GM21423 (cell line): ENCODE measurements around the gene BHLHA15.

ENCODE experiments used
- ATAC-seq: cut with Tn5 transposase; IDR thresholded peaks from one replicate; pipeline ENCODE4 v1.9.1; 2021; ENCODE audit warnings: mild to moderate bottlenecking, moderate library complexity; ENCODE audit not compliant: unreplicated experiment

BHLHA15 gene

GRCh38 chr7:98186452-98187137, 24.6 kb upstream of the BHLHA15 start:
- ATAC-seq: no peak

DNA sequence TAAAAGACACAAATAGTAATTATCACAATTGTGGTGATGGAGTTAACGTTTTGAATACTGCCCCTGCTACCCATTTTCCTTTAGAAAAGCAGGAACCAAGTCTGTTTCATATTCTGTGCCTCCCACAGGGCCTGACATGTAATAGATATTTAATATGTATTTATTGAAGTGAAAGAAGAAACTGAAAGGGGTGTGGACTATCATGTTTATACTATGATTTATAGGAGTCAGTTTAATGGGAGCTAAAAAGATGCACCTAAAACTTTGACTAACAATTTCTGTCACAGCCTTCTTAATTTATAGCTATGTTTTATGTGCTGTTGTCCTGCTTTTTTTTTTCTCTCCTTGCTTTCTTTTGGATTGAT, 24.1 kb upstream of the BHLHA15 start:
- ATAC-seq: no peak

- ATAC-seq: no peak
These were observed 21.7 kb upstream of the BHLHA15 start for GRCh38 chr7:98189559-98189958.

DNA sequence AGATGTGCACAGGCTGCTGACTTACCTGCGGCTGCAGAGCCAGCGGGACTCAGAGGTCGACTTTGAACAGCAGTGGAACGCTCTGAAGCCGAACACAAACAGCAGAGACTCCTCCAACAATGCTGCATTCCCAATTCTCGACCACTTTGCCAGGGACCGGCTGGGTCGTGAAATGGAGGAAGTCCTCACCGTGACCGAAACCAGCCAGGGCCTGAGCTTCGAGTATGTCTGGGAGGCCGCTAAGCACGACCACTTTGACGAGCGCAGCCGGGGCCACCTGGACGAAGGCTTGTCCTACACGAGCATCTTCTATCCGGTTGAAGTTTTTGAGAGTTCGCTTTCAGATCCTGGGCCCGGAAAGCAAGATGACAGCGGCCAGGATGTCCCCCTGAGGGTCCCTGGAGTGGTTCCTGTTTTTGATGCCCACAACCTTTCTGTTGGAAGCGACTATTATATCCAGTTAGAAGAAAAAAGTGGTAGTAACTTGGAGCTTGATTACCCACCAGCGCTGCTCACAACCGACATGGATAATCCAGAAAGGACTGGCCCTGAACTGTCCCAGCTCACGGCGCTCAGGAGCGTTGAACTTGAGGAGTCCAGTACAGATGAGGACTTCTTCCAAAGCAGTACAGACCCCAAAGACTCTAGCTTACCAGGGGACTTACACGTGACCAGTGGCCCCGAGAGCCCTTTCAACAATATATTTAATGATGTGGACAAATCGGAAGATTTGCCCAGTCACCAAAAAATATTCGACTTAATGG, 19.4 kb upstream of the BHLHA15 start:
- no peak for ATAC-seq

DNA sequence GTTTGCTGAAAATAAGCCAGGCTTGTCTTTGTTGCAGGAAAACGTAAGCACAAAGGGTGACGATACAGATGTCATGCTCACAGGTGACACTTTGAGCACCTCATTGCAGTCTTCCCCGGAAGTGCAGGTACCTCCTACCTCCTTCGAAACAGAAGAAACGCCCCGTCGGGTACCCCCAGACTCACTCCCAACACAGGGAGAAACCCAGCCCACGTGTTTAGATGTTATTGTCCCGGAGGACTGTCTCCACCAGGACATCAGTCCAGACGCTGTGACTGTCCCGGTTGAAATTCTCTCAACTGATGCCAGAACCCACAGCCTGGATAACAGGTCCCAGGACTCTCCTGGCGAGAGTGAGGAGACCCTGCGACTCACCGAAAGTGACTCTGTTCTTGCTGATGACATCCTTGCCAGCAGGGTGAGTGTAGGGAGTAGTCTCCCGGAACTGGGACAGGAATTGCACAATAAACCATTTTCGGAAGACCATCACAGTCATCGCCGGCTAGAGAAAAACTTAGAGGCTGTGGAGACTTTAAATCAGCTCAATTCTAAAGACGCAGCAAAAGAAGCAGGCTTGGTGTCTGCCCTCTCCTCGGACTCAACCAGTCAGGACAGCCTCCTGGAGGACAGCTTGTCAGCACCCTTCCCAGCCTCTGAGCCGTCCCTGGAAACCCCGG, 18.3 kb upstream of the BHLHA15 start:
- ATAC-seq: no peak

GRCh38 chr7:98193474-98194180, 17.6 kb upstream of the BHLHA15 start:
- no peak for ATAC-seq

DNA sequence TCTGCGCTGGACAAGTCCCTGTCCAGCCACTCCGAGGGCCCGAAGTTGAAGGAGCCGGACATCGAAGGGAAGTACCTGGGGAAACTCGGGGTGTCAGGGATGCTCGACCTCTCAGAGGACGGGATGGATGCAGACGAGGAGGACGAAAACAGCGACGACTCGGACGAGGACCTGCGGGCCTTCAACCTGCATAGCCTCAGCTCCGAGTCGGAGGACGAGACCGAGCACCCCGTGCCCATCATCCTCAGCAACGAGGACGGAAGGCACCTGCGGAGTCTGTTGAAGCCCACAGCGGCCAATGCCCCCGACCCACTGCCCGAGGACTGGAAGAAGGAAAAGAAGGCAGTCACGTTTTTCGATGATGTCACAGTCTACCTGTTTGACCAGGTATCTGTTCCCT, 17.1 kb upstream of the BHLHA15 start:
- no peak for ATAC-seq

GRCh38 chr7:98194672-98195457, 16.4 kb upstream of the BHLHA15 start:
- no peak for ATAC-seq

DNA sequence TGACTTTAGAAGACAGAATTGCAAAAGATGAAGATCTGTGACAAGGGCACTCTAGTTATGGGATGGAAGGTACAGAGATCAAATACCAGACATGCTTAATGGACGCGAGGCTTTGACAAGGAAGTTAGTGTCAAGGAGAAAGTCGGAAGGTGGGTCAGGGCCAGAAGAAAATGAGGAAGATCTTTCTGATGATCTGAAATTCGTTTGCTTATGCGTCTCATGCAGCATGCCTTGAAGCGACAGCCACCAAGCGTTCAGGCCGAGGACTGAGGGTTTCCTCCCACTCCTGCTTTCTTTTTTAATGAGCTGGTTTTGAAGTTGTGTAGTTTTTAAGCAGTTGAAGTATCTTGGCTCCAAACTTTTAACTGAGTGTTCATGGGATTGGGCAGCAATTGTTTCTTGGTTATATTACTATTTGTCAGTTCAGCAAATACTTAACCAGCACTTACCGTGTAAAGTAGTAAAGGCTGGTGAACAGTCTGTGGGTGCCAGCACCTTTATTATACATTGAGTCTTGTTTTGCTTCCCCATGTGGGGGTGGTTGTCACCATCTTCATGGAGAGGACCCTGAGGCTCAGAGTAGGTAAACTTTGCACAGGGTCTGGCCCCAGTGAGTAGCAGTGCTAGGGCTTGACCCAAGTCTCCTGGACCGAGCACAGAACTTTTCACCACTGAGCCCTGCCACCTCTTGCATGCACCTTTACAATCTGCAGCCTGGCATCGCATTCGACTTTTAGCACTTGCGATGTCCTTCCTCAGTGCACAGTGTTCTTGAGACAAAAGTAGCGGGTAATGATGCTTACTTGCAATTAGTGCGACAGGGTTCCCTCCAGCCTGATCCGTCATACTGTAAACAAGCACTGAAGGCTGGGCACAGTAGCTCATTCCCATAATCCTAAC, 14.3 kb upstream of the BHLHA15 start:
- ATAC-seq: no peak

DNA sequence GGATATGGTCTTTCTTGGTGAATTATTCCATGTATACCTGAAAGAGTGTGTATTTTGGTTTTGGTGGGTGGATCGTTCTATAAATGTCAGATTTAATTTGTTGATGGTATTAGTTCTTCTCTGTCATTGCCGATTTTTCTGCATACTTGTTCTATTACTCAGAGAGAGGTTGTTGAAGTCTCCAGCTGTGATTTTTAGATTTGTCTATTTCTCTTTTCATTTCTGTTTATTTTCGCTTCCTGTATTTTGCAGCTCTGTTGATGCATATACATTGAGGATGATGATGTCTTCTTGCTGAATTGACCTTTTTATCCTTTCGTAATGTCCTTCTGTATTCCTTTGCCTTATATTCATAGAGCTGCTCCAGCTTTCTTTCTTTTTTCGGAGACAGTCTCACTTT, 12.1 kb upstream of the BHLHA15 start:
- no peak for ATAC-seq

DNA sequence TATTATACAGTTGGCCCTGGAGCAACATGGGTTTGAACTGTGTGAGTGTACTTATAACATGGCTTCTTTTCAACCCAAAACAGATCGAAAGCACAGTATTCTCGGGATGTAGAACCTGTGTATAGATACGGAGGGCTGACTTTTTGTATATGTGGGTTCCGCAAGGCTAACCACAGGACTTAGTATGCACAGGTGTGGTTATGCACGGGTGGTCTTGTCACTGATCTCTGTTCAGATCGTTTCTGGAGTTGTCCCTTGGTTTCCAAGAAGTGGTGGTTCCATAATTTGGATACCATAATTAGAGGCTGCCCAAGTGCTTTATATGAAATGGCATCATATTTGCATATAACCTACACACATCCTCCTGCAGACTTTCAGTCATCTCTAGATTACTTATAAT, 10.9 kb upstream of the BHLHA15 start:
- peak; percentile 49 for ATAC-seq

- peak; percentile 93 for ATAC-seq
These were observed 8.7 kb upstream of the BHLHA15 start for GRCh38 chr7:98202367-98203195.

DNA sequence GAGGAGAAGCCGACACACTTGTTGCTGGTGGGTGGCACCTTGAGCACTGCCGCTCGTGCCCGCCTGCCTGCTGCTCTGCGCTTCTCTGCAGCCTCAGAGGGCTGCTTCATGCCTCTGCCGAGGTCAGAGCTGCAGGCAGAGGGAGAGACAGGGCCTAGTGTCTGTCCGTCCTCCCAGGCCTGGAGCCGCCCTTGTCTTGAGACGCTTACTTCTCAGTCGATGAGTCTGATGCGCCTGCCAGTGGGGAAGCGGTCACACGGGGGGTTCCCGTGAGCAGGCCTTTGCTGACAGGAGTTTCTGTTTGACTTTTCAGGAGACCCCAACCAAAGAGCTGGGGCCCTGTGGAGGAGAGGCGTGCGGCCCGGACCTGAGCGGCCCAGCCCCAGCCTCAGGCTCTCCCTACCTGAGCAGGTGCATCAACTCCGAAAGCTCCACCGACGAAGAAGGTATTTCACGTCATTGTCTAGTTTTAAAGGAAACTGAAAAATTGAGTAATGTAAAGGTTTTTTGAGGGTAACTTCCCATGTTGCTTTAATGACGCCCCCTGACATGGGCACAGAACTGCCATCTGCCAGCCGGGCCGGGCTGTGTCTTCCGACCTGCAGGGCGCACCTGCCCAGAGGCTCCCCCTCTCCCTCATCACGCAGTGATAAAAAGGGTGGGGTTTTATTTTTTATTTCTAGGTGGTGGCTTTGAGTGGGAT, 7.8 kb upstream of the BHLHA15 start:
- ATAC-seq: no peak

GRCh38 chr7:98203964-98204605, 7.2 kb upstream of the BHLHA15 start:
- no peak for ATAC-seq

GRCh38 chr7:98204670-98205069, 6.6 kb upstream of the BHLHA15 start:
- no peak for ATAC-seq

DNA sequence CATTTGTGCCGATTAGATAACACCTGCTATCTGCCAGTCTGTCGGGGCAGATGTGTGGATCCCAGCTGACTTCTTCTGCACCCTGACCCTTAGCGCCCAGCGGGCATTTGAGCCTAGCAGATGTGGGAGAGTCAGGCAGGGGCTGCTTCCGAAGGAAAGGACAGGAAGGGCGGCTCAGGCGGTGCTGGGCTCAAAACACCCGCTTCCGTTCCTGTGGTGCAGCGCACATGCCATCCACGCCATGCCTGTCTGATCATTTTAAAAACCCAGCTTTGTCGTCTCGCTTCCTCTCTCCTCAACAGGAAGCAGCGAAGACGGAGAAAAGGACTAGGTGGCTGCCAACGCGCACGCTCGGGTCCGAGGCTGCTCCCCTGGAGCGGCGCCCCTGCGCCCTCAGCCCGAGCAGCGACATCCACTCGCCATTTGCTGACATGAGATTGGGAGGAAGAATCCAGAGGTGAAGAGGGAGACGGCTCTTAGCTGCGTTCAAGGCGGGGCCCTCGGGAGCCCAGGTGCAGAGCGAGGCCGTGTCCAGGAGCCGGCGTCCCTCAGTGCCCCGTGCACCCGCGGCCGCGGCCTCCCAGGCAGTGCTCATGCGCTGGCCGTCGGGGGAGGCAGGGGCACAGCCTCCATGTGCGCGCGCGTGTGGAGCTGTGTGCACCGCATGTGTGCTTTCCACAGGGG, 5.9 kb upstream of the BHLHA15 start:
- no peak for ATAC-seq
